Stimulated activated CD8-positive, alpha-beta memory T cell treated with anti-CD3 and anti-CD28 coated beads, Interleukin-12 subunit alpha, Interleukin-12 subunit beta, amount 100 ng/mL, for 24 hours (primary cell): Measurements from ENCODE around the gene TEAD1.

ENCODE experiments used
- DNase-seq: peaks from one replicate; pipeline ENCODE4 v3.0.0-alpha.2; 2020; ENCODE audit errors: extremely low read depth

TEAD1 gene

GRCh38 chr11:12981676-12982522 is 307.7 kb downstream of the TEAD1 start:
- DNase-seq = no peak

- no peak for DNase-seq
Observed at GRCh38 chr11:12983336-12983735, 309.1 kb downstream of the TEAD1 start.

GRCh38 chr11:12986194-12986898 is 312.1 kb downstream of the TEAD1 start:
- no peak for DNase-seq

- no peak for DNase-seq
Observed at GRCh38 chr11:12989428-12990161, 315.4 kb downstream of the TEAD1 start.

GRCh38 chr11:12990162-12990480 is 315.9 kb downstream of the TEAD1 start:
- no peak for DNase-seq

- DNase-seq = no peak
Observed at GRCh38 chr11:12991426-12991825, 317.2 kb downstream of the TEAD1 start.

- no peak for DNase-seq
Observed at GRCh38 chr11:12993626-12994025, 319.4 kb downstream of the TEAD1 start.
